PC-9 (cell line): Measurements from ENCODE around the gene GDE1. TPM values are rescaled to one million over a fixed set of nuclear protein-coding genes. Genes with fewer than 3 reads are reported as not detected.

ENCODE experiments used
- BruUV-seq: library from RNA; stranded (reverse); fragments of 400-500 nt; replicated peaks from 2 replicates; lab custom pipeline; 2021; lab: Mats Ljungman, UMichigan
- CTCF ChIA-PET: fragments of 300-600 bp; sonication (Branson Sonifier 250); formaldehyde crosslinking; loops from one replicate; lab custom pipeline; 2022; ENCODE audit warnings: antibody characterized with exemption; lab: Charles Lee
- POLR2A ChIA-PET: fragments of 300-600 bp; sonication (Branson Sonifier 250); formaldehyde crosslinking; loops from one replicate; lab custom pipeline; 2022; ENCODE audit warnings: antibody characterized with exemption; ENCODE audit not compliant: unreplicated experiment; lab: Charles Lee
- DNase-seq, 2 experiments: peaks; one replicate each; pipeline versions ENCODE4 v3.0.0 to v3.0.0-alpha.2; 2015 to 2022; ENCODE audit warnings: mixed read lengths in 1 of 2
- H2AFZ ChIP-seq: fragments of 200-600 bp; sonication (generic); 2 replicates; pipeline ENCODE4 v1.8.1; 2017; ENCODE audit warnings: antibody characterized with exemption
- H3F3A ChIP-seq: fragments of 200-600 bp; sonication (generic); 2 replicates; pipeline ENCODE4 v1.8.1; 2017; ENCODE audit warnings: antibody characterized with exemption, mild to moderate bottlenecking, low read depth; ENCODE audit not compliant: insufficient read depth
- H3K27ac ChIP-seq: fragments of 200-600 bp; sonication (generic); 2 replicates; pipeline ENCODE4 v1.6.1; 2016; ENCODE audit warnings: mixed run types
- H3K27me3 ChIP-seq: fragments of 200-600 bp; sonication (generic); 2 replicates; pipeline ENCODE4 v1.6.1; 2016; ENCODE audit warnings: low read depth, mixed run types; ENCODE audit not compliant: insufficient read depth
- H3K36me3 ChIP-seq: fragments of 200-600 bp; sonication (generic); 2 replicates; pipeline ENCODE4 v1.6.1; 2016; ENCODE audit warnings: low read depth, mixed run types
- H3K4me1 ChIP-seq: fragments of 200-600 bp; sonication (generic); replicated peaks from 2 replicates; pipeline ENCODE4 v1.6.1; 2016; ENCODE audit warnings: mixed run types; ENCODE audit not compliant: insufficient read depth
- H3K4me2 ChIP-seq: fragments of 200-600 bp; sonication (generic); 2 replicates; pipeline ENCODE4 v1.6.1; 2017; ENCODE audit warnings: mixed run types
- H3K4me3 ChIP-seq: fragments of 200-600 bp; sonication (generic); 2 replicates; pipeline ENCODE4 v1.6.1; 2016; ENCODE audit warnings: mixed run types
- H3K79me2 ChIP-seq: fragments of 200-600 bp; sonication (generic); 2 replicates; pipeline ENCODE4 v1.6.1; 2017; ENCODE audit warnings: low read depth, mixed run types
- H3K9me2 ChIP-seq: fragments of 200-600 bp; sonication (generic); 2 replicates; pipeline ENCODE4 v1.8.1; 2017; ENCODE audit warnings: mild to moderate bottlenecking; ENCODE audit not compliant: insufficient read depth
- H3K9me3 ChIP-seq: fragments of 200-600 bp; sonication (generic); 2 replicates; pipeline ENCODE4 v1.8.1; 2016; ENCODE audit warnings: low read depth; ENCODE audit not compliant: insufficient read depth
- H4K20me1 ChIP-seq: fragments of 200-600 bp; sonication (generic); 2 replicates; pipeline ENCODE4 v1.8.1; 2017; ENCODE audit not compliant: insufficient read depth
- CTCF ChIP-seq: fragments of 200-600 bp; sonication (generic); conservative IDR thresholded peaks from 2 replicates; pipeline ENCODE4 v1.6.1; 2017; ENCODE audit warnings: mixed run types, antibody characterized with exemption, mild to moderate bottlenecking, moderate library complexity
- EZH2 ChIP-seq: fragments of 200-600 bp; sonication (generic); IDR thresholded peaks from 2 replicates; pipeline ENCODE4 v1.8.0; 2017; ENCODE audit warnings: antibody characterized with exemption, low read depth
- intact Hi-C: fragments of 100-400 bp; cut with micrococcal nuclease; formaldehyde crosslinking; loops from one replicate; pipeline ENCODE4 v1.10.0; 2022; ENCODE audit not compliant: unreplicated experiment
- total RNA-seq: library from RNA; stranded (reverse); gene quantifications from 2 replicates; pipeline ENCODE4 v1.2.3, GENCODE V29; 2021

The GDE1 gene
- total RNA-seq, 1 experiment from 2014 or later = 154 TPM

DNA sequence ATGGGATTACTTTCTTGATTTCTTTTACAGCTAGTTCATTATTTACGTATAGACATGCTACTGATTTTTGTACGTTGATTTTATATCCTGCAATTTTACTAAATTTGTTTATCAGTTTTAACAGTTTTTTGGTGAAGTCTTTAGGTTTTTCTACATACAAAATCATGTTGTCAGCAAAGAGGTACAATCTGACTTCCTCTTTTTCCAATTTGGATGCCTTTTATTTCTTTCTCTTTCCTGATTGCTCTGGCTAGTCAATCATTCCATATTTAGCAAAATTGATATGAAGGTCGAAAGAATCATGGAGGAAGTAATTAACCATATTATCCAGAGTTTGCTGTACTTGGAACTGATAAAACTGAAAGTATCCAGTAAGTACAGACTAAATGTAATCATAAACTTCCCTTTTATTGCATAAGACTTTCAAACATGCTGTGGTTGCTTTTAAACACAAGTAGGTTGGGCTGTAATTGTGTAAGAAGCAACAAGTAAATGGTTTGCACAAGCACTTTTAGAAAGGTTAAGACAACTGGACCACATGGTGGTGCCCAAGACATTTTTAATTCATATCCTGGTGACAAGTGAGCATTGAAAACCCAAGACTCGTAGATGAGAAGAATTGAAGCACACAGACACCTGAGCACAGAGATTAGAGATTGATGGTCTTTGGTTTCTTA, 8.4 kb downstream of the GDE1 start:
- intact Hi-C loops = no loop called here
- no peak overlapping the region for H3K27ac ChIP-seq
- TF ChIP-seq EZH2 (no peak), CTCF (no peak)
- peaks cover 57% of the 10 kb centered on the region for H3K4me1 ChIP-seq
- BruUV-seq = no TSS peak
- H3K36me3 ChIP-seq = peaks cover 59% of the 10 kb centered on the region
- ChIA-PET CTCF (no interaction called here), POLR2A (no interaction called here)
- peaks cover 46% of the 10 kb centered on the region for H3F3A ChIP-seq
- no peaks in the 10 kb centered on the region for H4K20me1 ChIP-seq
- DNase-seq = peak in 1 of 2 experiments; percentile 60
- H2AFZ ChIP-seq = no peak overlapping the region
- H3K4me2 ChIP-seq = peak overlapping the region; percentile 17; the same call in 1 of the 2 replicates
- H3K9me3 ChIP-seq = no peaks in the 10 kb centered on the region
- H3K4me3 ChIP-seq = no peak overlapping the region
- H3K79me2 ChIP-seq = peaks cover 85% of the 10 kb centered on the region
- H3K9me2 ChIP-seq = no peaks in the 10 kb centered on the region
- H3K27me3 ChIP-seq = no peaks in the 10 kb centered on the region

GRCh38 chr16:19512297-19512696, 9.6 kb downstream of the GDE1 start:
- Histone ChIP-seq H3F3A (peaks cover 47% of the 10 kb centered on the region), H3K4me3 (no peak overlapping the region), H4K20me1 (no peaks in the 10 kb centered on the region), H3K9me2 (no peaks in the 10 kb centered on the region), H3K79me2 (peaks cover 78% of the 10 kb centered on the region), H3K27me3 (no peaks in the 10 kb centered on the region), H3K9me3 (no peaks in the 10 kb centered on the region), H3K4me1 (peaks cover 57% of the 10 kb centered on the region), H3K4me2 (no peak overlapping the region), H3K36me3 (peaks cover 63% of the 10 kb centered on the region), H2AFZ (no peak overlapping the region), H3K27ac (no peak overlapping the region)
- no TSS peak for BruUV-seq
- ChIA-PET CTCF (no interaction called here), POLR2A (no interaction called here)
- no peak for DNase-seq
- intact Hi-C loops = no loop called here
- TF ChIP-seq EZH2 = no peak
- TF ChIP-seq CTCF = no peak

- no peaks in the 10 kb centered on the region for H4K20me1 ChIP-seq
- CTCF ChIA-PET = interaction anchor here (0.6 kb wide), 2 partner anchors 80 to 705 kb away, joined by 3 to 4 read pairs; no protein-coding TSS in a partner anchor
- no TSS peak for BruUV-seq
- H3K4me1 ChIP-seq = peaks cover 61% of the 10 kb centered on the region
- H3K27me3 ChIP-seq = no peaks in the 10 kb centered on the region
- H3K9me3 ChIP-seq = no peaks in the 10 kb centered on the region
- peak overlapping the region; percentile 75 for H3K4me2 ChIP-seq
- H3F3A ChIP-seq = peaks cover 65% of the 10 kb centered on the region
- peak overlapping the region; percentile 78 for H3K27ac ChIP-seq
- H3K4me3 ChIP-seq = peak overlapping the region; percentile 27; the same call in 1 of the 2 replicates
- POLR2A ChIA-PET = interaction anchor here (0.6 kb wide), 3 partner anchors 12 to 226 kb away, joined by 3 to 4 read pairs (median 3); no protein-coding TSS in a partner anchor
- H3K79me2 ChIP-seq = peaks cover 56% of the 10 kb centered on the region
- peak; percentile 54 to 90 for DNase-seq
- TF ChIP-seq CTCF (no peak), EZH2 (no peak)
- H3K9me2 ChIP-seq = no peaks in the 10 kb centered on the region
- intact Hi-C loops = loop anchor here (5.0 to 10.0 kb wide), 2 partner anchors 49 to 393 kb away; partner anchors contain the start of genes ITPRIPL2 and VPS35L
- no peak overlapping the region for H2AFZ ChIP-seq
- H3K36me3 ChIP-seq = peaks cover 54% of the 10 kb centered on the region
Measured at GRCh38 chr16:19507867-19508266, 14.0 kb downstream of the GDE1 start.
